ENCODE data around the gene CDKN2B. TPM values are rescaled to one million over a fixed set of nuclear protein-coding genes. Genes with fewer than 3 reads are reported as not detected.

Gene CDKN2B
- total and polyA plus RNA-seq, 3 experiments from 2014 or later: 0.09 to 0.16 TPM; not detected in 1

GRCh38 chr9:22041344-22041743 lies 32.2 kb upstream of the CDKN2B start:
- peaks cover 3 to 16% (median 16%) of the 10 kb centered on the region in 3 donors for H3K4me1 Mint-ChIP-seq
- H3K4me3 ChIP-seq (ENCODE audit: low read length): no peak overlapping the region
- H3K27me3 ChIP-seq (ENCODE audit: insufficient read depth, low read length, poor library complexity, severe bottlenecking): no peaks in the 10 kb centered on the region
- DNase-seq: no peak
- ChIA-PET CTCF (interaction anchor here (1.3 kb wide), 1 partner anchor 228 kb away, joined by 7 read pairs; no protein-coding TSS in a partner anchor), POLR2A (no interaction called here)
- no peaks in the 10 kb centered on the region for H3K4me1 ChIP-seq (ENCODE audit: insufficient read depth, low read length)
- H3K36me3 ChIP-seq (ENCODE audit: insufficient read depth, low read length): no peaks in the 10 kb centered on the region
- no peak overlapping the region for H3K27ac Mint-ChIP-seq
- H3K27me3 Mint-ChIP-seq: peaks cover 0 to 5% of the 10 kb centered on the region in 2 donors
- no peak overlapping the region for H3K4me3 Mint-ChIP-seq
- no peak overlapping the region for H3K27ac ChIP-seq (ENCODE audit: low read depth, low read length)
- no peaks in the 10 kb centered on the region for H3K9me3 Mint-ChIP-seq
- H3K9me3 ChIP-seq (ENCODE audit: low read length): no peaks in the 10 kb centered on the region
- peaks cover 0 to 2% (median 0%) of the 10 kb centered on the region in 3 donors for H3K36me3 Mint-ChIP-seq

- H3K4me3 ChIP-seq (ENCODE audit: low read length): no peak overlapping the region
- Mint-ChIP-seq H3K36me3 (peaks cover 0 to 2% (median 0%) of the 10 kb centered on the region in 3 donors), H3K27me3 (peaks cover 0 to 5% of the 10 kb centered on the region in 2 donors), H3K27ac (no peak overlapping the region), H3K9me3 (no peaks in the 10 kb centered on the region), H3K4me1 (peaks cover 3 to 18% (median 14%) of the 10 kb centered on the region in 3 donors), H3K4me3 (no peak overlapping the region)
- H3K27me3 ChIP-seq (ENCODE audit: insufficient read depth, low read length, poor library complexity, severe bottlenecking): no peaks in the 10 kb centered on the region
- no peaks in the 10 kb centered on the region for H3K36me3 ChIP-seq (ENCODE audit: insufficient read depth, low read length)
- POLR2A ChIA-PET: no interaction called here
- no peaks in the 10 kb centered on the region for H3K9me3 ChIP-seq (ENCODE audit: low read length)
- no peaks in the 10 kb centered on the region for H3K4me1 ChIP-seq (ENCODE audit: insufficient read depth, low read length)
- no peak overlapping the region for H3K27ac ChIP-seq (ENCODE audit: low read depth, low read length)
- CTCF ChIA-PET: interaction anchor here (2.0 to 4.9 kb wide), 3 partner anchors 32 to 228 kb away, joined by 6 to 73 read pairs (median 16); partner anchors contain the start of gene CDKN2B
- DNase-seq: no peak
Measured at GRCh38 chr9:22040760-22041159, 31.7 kb upstream of the CDKN2B start.

GRCh38 chr9:22039258-22039657 lies 30.2 kb upstream of the CDKN2B start:
- Mint-ChIP-seq H3K4me3 (no peak overlapping the region), H3K27me3 (no peaks in the 10 kb centered on the region), H3K36me3 (peaks cover 0 to 2% (median 0%) of the 10 kb centered on the region in 3 donors), H3K9me3 (no peaks in the 10 kb centered on the region), H3K27ac (no peak overlapping the region), H3K4me1 (peaks cover 0 to 17% (median 14%) of the 10 kb centered on the region in 3 donors)
- no peak for DNase-seq
- Histone ChIP-seq H3K27ac (ENCODE audit: low read depth, low read length) (no peak overlapping the region), H3K4me1 (ENCODE audit: insufficient read depth, low read length) (no peaks in the 10 kb centered on the region), H3K36me3 (ENCODE audit: insufficient read depth, low read length) (no peaks in the 10 kb centered on the region), H3K9me3 (ENCODE audit: low read length) (no peaks in the 10 kb centered on the region), H3K4me3 (ENCODE audit: low read length) (no peak overlapping the region), H3K27me3 (ENCODE audit: insufficient read depth, low read length, poor library complexity, severe bottlenecking) (no peaks in the 10 kb centered on the region)
- ChIA-PET CTCF (interaction anchor here (0.6 to 4.9 kb wide), 6 partner anchors 10 to 231 kb away, joined by 3 to 73 read pairs (median 6); partner anchors contain the start of gene CDKN2B), POLR2A (no interaction called here)

GRCh38 chr9:22037954-22038690 lies 29.0 kb upstream of the CDKN2B start:
- H3K27ac ChIP-seq (ENCODE audit: low read depth, low read length): no peak overlapping the region
- H3K9me3 Mint-ChIP-seq: no peaks in the 10 kb centered on the region
- no peaks in the 10 kb centered on the region for H3K4me1 ChIP-seq (ENCODE audit: insufficient read depth, low read length)
- DNase-seq: peak in 2 of 5 donors; percentile 16 to 23
- CTCF ChIA-PET: interaction anchor here (0.9 to 4.9 kb wide), 7 partner anchors 10 to 233 kb away, joined by 3 to 73 read pairs (median 4); partner anchors contain the start of genes CDKN2A, CDKN2B and CDKN2B-AS1
- no peaks in the 10 kb centered on the region for H3K9me3 ChIP-seq (ENCODE audit: low read length)
- peaks cover 0 to 17% (median 14%) of the 10 kb centered on the region in 3 donors for H3K4me1 Mint-ChIP-seq
- POLR2A ChIA-PET: no interaction called here
- H3K27me3 Mint-ChIP-seq: no peaks in the 10 kb centered on the region
- no peak overlapping the region for H3K4me3 ChIP-seq (ENCODE audit: low read length)
- H3K36me3 Mint-ChIP-seq: peaks cover 0 to 2% (median 0%) of the 10 kb centered on the region in 3 donors
- no peaks in the 10 kb centered on the region for H3K36me3 ChIP-seq (ENCODE audit: insufficient read depth, low read length)
- H3K27ac Mint-ChIP-seq: no peak overlapping the region
- H3K27me3 ChIP-seq (ENCODE audit: insufficient read depth, low read length, poor library complexity, severe bottlenecking): no peaks in the 10 kb centered on the region
- no peak overlapping the region for H3K4me3 Mint-ChIP-seq

- Histone ChIP-seq H3K36me3 (ENCODE audit: insufficient read depth, low read length) (no peaks in the 10 kb centered on the region), H3K27ac (ENCODE audit: low read depth, low read length) (no peak overlapping the region), H3K9me3 (ENCODE audit: low read length) (no peaks in the 10 kb centered on the region), H3K4me3 (ENCODE audit: low read length) (no peak overlapping the region), H3K27me3 (ENCODE audit: insufficient read depth, low read length, poor library complexity, severe bottlenecking) (no peaks in the 10 kb centered on the region), H3K4me1 (ENCODE audit: insufficient read depth, low read length) (no peaks in the 10 kb centered on the region)
- CTCF ChIA-PET: interaction anchor here (1.0 to 4.9 kb wide), 5 partner anchors 22 to 232 kb away, joined by 3 to 73 read pairs (median 4); partner anchors contain the start of gene CDKN2B
- DNase-seq: no peak
- Mint-ChIP-seq H3K27me3 (no peaks in the 10 kb centered on the region), H3K9me3 (no peaks in the 10 kb centered on the region), H3K27ac (peak overlapping the region in 1 of 8 donors; percentile 7), H3K36me3 (peaks cover 0 to 2% (median 0%) of the 10 kb centered on the region in 3 donors), H3K4me3 (no peak overlapping the region), H3K4me1 (peaks cover 0 to 17% (median 14%) of the 10 kb centered on the region in 3 donors)
- POLR2A ChIA-PET: no interaction called here
Measured at GRCh38 chr9:22036866-22037626, 27.9 kb upstream of the CDKN2B start.

GRCh38 chr9:22035591-22036011 lies 26.5 kb upstream of the CDKN2B start:
- Histone ChIP-seq H3K36me3 (ENCODE audit: insufficient read depth, low read length) (no peaks in the 10 kb centered on the region), H3K27me3 (ENCODE audit: insufficient read depth, low read length, poor library complexity, severe bottlenecking) (no peaks in the 10 kb centered on the region), H3K4me3 (ENCODE audit: low read length) (no peak overlapping the region), H3K4me1 (ENCODE audit: insufficient read depth, low read length) (no peaks in the 10 kb centered on the region), H3K9me3 (ENCODE audit: low read length) (no peaks in the 10 kb centered on the region), H3K27ac (ENCODE audit: low read depth, low read length) (no peak overlapping the region)
- no peak for DNase-seq
- CTCF ChIA-PET: interaction anchor here (1.1 to 2.4 kb wide), 4 partner anchors 19 to 223 kb away, joined by 3 to 12 read pairs (median 4); partner anchors contain the start of gene CDKN2B
- POLR2A ChIA-PET: no interaction called here
- Mint-ChIP-seq H3K9me3 (no peaks in the 10 kb centered on the region), H3K4me3 (no peak overlapping the region), H3K4me1 (peaks cover 0 to 9% (median 7%) of the 10 kb centered on the region in 3 donors), H3K27me3 (no peaks in the 10 kb centered on the region), H3K36me3 (peaks cover 0 to 2% (median 0%) of the 10 kb centered on the region in 3 donors), H3K27ac (peak overlapping the region in 1 of 8 donors; percentile 67)

- Mint-ChIP-seq H3K36me3 (peaks cover 0 to 2% (median 0%) of the 10 kb centered on the region in 3 donors), H3K4me3 (no peak overlapping the region), H3K27ac (no peak overlapping the region), H3K4me1 (peaks cover 0 to 9% (median 7%) of the 10 kb centered on the region in 3 donors), H3K27me3 (no peaks in the 10 kb centered on the region), H3K9me3 (no peaks in the 10 kb centered on the region)
- DNase-seq: no peak
- POLR2A ChIA-PET: no interaction called here
- no peaks in the 10 kb centered on the region for H3K36me3 ChIP-seq (ENCODE audit: insufficient read depth, low read length)
- CTCF ChIA-PET: interaction anchor here (1.2 to 1.6 kb wide), 2 partner anchors 24 to 220 kb away, joined by 5 to 6 read pairs; partner anchors contain the start of gene CDKN2B
- H3K9me3 ChIP-seq (ENCODE audit: low read length): no peaks in the 10 kb centered on the region
- H3K27ac ChIP-seq (ENCODE audit: low read depth, low read length): no peak overlapping the region
- H3K27me3 ChIP-seq (ENCODE audit: insufficient read depth, low read length, poor library complexity, severe bottlenecking): no peaks in the 10 kb centered on the region
- no peaks in the 10 kb centered on the region for H3K4me1 ChIP-seq (ENCODE audit: insufficient read depth, low read length)
- no peak overlapping the region for H3K4me3 ChIP-seq (ENCODE audit: low read length)
Measured at GRCh38 chr9:22033012-22033630, 24.0 kb upstream of the CDKN2B start.

All from CD8-positive, alpha-beta memory T cell (primary cell).